NCI-H2081 treated with DMSO at 0.1 percent for 48 hours (cell line): ENCODE measurements around the gene MRM3.
"Not testable (repeated sequence)": the region's sequence is repeated elsewhere in the genome, so short reads cannot be mapped to it uniquely, and the experiment has no call there.

Source experiments
- DNase-seq: peaks from one replicate; lab custom pipeline; 2025; lab: John Stamatoyannopoulos, UW

The MRM3 gene

GRCh38 chr17:824378-824777 is 42.2 kb downstream of the MRM3 start:
- DNase-seq: no peak

GRCh38 chr17:825216-825615 is 43.1 kb downstream of the MRM3 start:
- DNase-seq: no peak

GRCh38 chr17:826778-827177 is 44.6 kb downstream of the MRM3 start:
- DNase-seq: no peak

GRCh38 chr17:828761-829160 is 46.6 kb downstream of the MRM3 start:
- no peak for DNase-seq

GRCh38 chr17:829614-830013 is 47.5 kb downstream of the MRM3 start:
- DNase-seq: not testable (repeated sequence)

- no peak for DNase-seq
These were observed 48.2 kb downstream of the MRM3 start for GRCh38 chr17:830381-830780.

- no peak for DNase-seq
These were observed 48.8 kb downstream of the MRM3 start for GRCh38 chr17:830950-831349.

- no peak for DNase-seq
These were observed 52.0 kb downstream of the MRM3 start for GRCh38 chr17:834136-834535.

GRCh38 chr17:835263-835662 is 53.1 kb downstream of the MRM3 start:
- DNase-seq: no peak

- not testable (repeated sequence) for DNase-seq
These were observed 53.6 kb downstream of the MRM3 start for GRCh38 chr17:835721-836120.

GRCh38 chr17:836151-836550 is 54.0 kb downstream of the MRM3 start:
- DNase-seq: no peak

GRCh38 chr17:838486-838885 is 56.3 kb downstream of the MRM3 start:
- DNase-seq: no peak

- no peak for DNase-seq
These were observed 59.2 kb downstream of the MRM3 start for GRCh38 chr17:841313-841712.
